GM21367 (cell line): ENCODE measurements around the gene STYXL2.

Experiments
- ATAC-seq: cut with Tn5 transposase; IDR thresholded peaks from one replicate; pipeline ENCODE4 v1.9.1; 2021; ENCODE audit not compliant: unreplicated experiment

Gene STYXL2

GRCh38 chr1:167105271-167106118 lies 11.6 kb downstream of the STYXL2 start:
- no peak for ATAC-seq

GRCh38 chr1:167106119-167106461 lies 12.2 kb downstream of the STYXL2 start:
- ATAC-seq, result no peak

- ATAC-seq, result no peak
These were observed 13.6 kb downstream of the STYXL2 start for GRCh38 chr1:167107456-167107855.

GRCh38 chr1:167109125-167109524 lies 15.2 kb downstream of the STYXL2 start:
- ATAC-seq, result no peak

GRCh38 chr1:167110586-167110985 lies 16.7 kb downstream of the STYXL2 start:
- ATAC-seq, result no peak

- no peak for ATAC-seq
These were observed 18.2 kb downstream of the STYXL2 start for GRCh38 chr1:167111868-167112709.

- no peak for ATAC-seq
These were observed 20.9 kb downstream of the STYXL2 start for GRCh38 chr1:167114725-167115124.

- no peak for ATAC-seq
These were observed 21.8 kb downstream of the STYXL2 start for GRCh38 chr1:167115655-167116054.

- ATAC-seq, result no peak
These were observed 22.3 kb downstream of the STYXL2 start for GRCh38 chr1:167116174-167116573.

GRCh38 chr1:167117225-167117624 lies 23.4 kb downstream of the STYXL2 start:
- no peak for ATAC-seq

- ATAC-seq, result no peak
These were observed 24.3 kb downstream of the STYXL2 start for GRCh38 chr1:167118188-167118587.

- ATAC-seq, result no peak
These were observed 25.8 kb downstream of the STYXL2 start for GRCh38 chr1:167119696-167120095.

GRCh38 chr1:167120899-167121298 lies 27.0 kb downstream of the STYXL2 start:
- ATAC-seq, result no peak

GRCh38 chr1:167121375-167122120 lies 27.7 kb downstream of the STYXL2 start:
- no peak for ATAC-seq

- ATAC-seq, result no peak
These were observed 28.2 kb downstream of the STYXL2 start for GRCh38 chr1:167122121-167122480.

- no peak for ATAC-seq
These were observed 28.7 kb downstream of the STYXL2 start for GRCh38 chr1:167122568-167122967.

- no peak for ATAC-seq
These were observed 32.4 kb downstream of the STYXL2 start for GRCh38 chr1:167126317-167126716.

GRCh38 chr1:167126811-167127210 lies 32.9 kb downstream of the STYXL2 start:
- no peak for ATAC-seq

- ATAC-seq, result no peak
These were observed 33.4 kb downstream of the STYXL2 start for GRCh38 chr1:167127236-167127635.

- no peak for ATAC-seq
These were observed 33.8 kb downstream of the STYXL2 start for GRCh38 chr1:167127661-167128060.
